Fibroblast of pulmonary artery (primary cell): ENCODE measurements around the gene DCLK1.

ENCODE experiments used
- DNase-seq: peaks from one replicate; pipeline ENCODE4 v3.0.0-alpha.2; 2010; ENCODE audit warnings: low read depth
- H3K4me3 ChIP-seq: replicated peaks from 2 replicates; pipeline ENCODE4 v1.5.1; 2011; ENCODE audit warnings: low read depth, mild to moderate bottlenecking, control low read depth, low read length, moderate library complexity
- CTCF ChIP-seq: IDR thresholded peaks from 2 replicates; pipeline ENCODE4 v1.5.1; 2011; ENCODE audit warnings: mild to moderate bottlenecking, control low read depth, low read length, inconsistent platforms; ENCODE audit errors: missing control alignments

Gene DCLK1

GRCh38 chr13:35881360-35881759 lies 249.8 kb downstream of the DCLK1 start:
- peak; percentile 49 for DNase-seq
- no peak overlapping the region for H3K4me3 ChIP-seq
- TF ChIP-seq CTCF = no peak

DNA sequence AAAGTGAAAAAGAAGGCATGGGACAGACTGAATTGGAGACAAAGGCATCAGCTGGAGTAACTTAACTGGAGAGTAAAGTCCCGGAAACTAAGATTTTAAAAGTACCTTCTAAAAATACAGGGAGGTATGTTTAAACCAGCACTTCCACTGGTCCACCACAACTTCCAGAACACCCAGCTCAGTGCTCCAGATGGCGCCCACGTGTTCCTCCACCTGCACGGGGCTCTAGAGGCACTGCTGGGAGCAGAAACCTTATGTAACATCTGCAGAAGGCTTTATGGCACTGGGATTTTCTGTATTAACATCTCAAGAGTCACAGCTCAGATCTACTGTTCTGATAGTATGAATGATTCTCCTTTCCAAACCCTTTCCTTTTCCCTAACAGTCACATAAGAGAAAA lies 252.1 kb downstream of the DCLK1 start:
- no peak overlapping the region for H3K4me3 ChIP-seq
- no peak for DNase-seq
- no peak for TF ChIP-seq CTCF

- no peak for DNase-seq
- no peak overlapping the region for H3K4me3 ChIP-seq
- no peak for TF ChIP-seq CTCF
Measured at GRCh38 chr13:35876601-35877000, 254.6 kb downstream of the DCLK1 start.

DNA sequence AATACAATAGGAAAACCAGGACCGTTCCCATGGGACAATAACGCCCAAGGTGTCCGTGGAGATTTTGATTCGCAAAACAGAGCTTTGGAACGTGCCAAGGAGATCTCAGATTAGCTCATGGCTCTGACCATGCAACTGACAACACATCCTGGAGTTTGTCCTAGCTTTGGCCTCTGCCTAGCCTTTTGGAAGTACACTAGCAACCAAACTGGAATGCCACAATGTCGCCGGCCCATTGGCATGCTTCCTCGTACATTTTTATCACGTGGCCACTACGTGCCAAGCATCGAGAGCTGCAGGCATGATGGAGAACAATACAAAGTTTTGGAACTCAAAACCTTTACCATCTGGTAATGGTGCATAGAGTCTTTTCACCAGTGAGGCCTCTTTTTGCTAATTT lies 256.5 kb downstream of the DCLK1 start:
- DNase-seq = no peak
- H3K4me3 ChIP-seq = no peak overlapping the region
- TF ChIP-seq CTCF = no peak

DNA sequence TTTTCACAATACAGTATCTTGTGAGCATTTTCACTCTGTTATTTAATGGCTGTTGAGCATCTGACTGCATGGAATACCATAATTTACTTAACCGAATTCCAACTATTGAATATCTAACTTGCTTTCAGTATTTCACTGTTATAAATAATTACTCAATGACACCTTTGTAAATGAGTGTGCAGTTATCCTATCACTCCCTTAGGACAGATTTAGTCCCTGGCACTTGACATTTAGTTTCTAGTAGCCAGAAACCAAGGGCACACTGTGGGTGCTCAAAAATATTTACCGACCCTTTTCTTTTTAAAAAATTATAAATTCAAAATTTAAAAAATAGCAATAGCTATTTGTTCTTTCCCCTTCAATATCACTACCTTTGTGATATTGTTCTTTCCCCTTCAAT lies 258.8 kb downstream of the DCLK1 start:
- no peak for TF ChIP-seq CTCF
- no peak for DNase-seq
- H3K4me3 ChIP-seq = no peak overlapping the region

DNA sequence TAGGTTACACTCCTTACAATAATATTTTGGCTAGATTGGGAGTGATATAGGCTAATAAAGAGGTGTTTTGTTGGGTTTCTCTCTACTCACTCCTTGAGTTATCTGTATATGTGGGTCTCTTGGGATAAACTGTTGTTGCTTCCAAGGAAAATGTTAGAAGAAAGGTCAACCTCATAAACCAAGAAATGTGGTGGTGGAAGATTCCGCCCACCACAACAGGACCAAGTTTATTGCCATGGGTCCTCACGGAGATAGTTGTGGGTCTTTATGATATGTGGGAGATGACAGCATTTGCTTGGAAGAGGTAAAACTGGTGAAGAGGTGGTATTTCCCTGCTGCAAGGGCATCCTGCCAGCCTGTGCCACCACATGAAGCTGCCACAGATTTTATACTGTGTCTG lies 259.6 kb downstream of the DCLK1 start:
- H3K4me3 ChIP-seq = no peak overlapping the region
- no peak for TF ChIP-seq CTCF
- DNase-seq = no peak

- H3K4me3 ChIP-seq = no peak overlapping the region
- TF ChIP-seq CTCF = no peak
- DNase-seq = peak; percentile 31
Measured at GRCh38 chr13:35866801-35867200, 264.4 kb downstream of the DCLK1 start.
